Measurements from ENCODE around the gene KIAA0408. TPM values are rescaled to one million over a fixed set of nuclear protein-coding genes. Genes with fewer than 3 reads are reported as not detected.
"Not testable (repeated sequence)": the region's sequence is repeated elsewhere in the genome, so short reads cannot be mapped to it uniquely, and the experiment has no call there.

The KIAA0408 gene
- total and polyA plus RNA-seq, 4 experiments from 2014 or later, result 1.8 to 6.9 (median 6.8) TPM; not detected in 1

DNA sequence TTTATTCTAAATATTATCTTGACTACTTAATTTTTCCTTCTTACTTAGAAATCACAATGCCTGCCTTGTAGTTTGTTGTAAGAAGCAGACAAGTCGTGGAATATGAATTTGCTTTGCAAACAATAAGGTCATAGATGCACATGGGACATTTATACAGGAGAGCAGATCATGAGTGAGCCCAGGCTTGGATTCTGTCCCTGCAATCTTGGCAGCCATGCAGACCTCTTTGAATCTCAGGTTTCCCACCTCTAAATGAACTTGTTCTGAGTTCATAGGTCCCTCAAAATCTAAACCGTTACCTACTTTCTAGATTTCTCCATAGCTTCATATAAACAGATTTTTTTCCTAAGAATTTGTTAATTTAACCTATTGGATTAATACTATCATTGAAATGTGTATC, 19.5 kb downstream of the KIAA0408 start:
- Histone ChIP-seq H3K27ac (ENCODE audit: low read depth, low read length) (no peak overlapping the region), H3K36me3 (ENCODE audit: insufficient read depth, low read length) (no peaks in the 10 kb centered on the region), H3K9me3 (ENCODE audit: control insufficient read depth in 1 of 2, low read length in 2 of 2) (no peaks in the 10 kb centered on the region), H3K27me3 (ENCODE audit: insufficient read depth, low read length) (no peaks in the 10 kb centered on the region), H3K4me1 (ENCODE audit: insufficient read depth, low read length) (no peaks in the 10 kb centered on the region), H3K4me3 (ENCODE audit: low read length in 2 of 2) (no peak overlapping the region)
- H3K4me1 Mint-ChIP-seq, result no peaks in the 10 kb centered on the region
- H3K27ac Mint-ChIP-seq, result no peak overlapping the region
- CTCF ChIA-PET (ENCODE audit: partially characterized antibody), result interaction anchor here (1.4 kb wide), 1 partner anchor 8 kb away, joined by 3 read pairs; no protein-coding TSS in a partner anchor
- peaks cover 0 to 7% of the 10 kb centered on the region in 2 donors for H3K36me3 Mint-ChIP-seq
- intact Hi-C loops (cut with micrococcal nuclease), result no loop called here
- no peak overlapping the region for H3K4me3 Mint-ChIP-seq
- peaks cover 2 to 4% of the 10 kb centered on the region in 2 donors for H3K27me3 Mint-ChIP-seq
- POLR2A ChIA-PET (ENCODE audit: partially characterized antibody), result no interaction called here
- DNase-seq, result no peak
- H3K9me3 Mint-ChIP-seq, result no peaks in the 10 kb centered on the region

DNA sequence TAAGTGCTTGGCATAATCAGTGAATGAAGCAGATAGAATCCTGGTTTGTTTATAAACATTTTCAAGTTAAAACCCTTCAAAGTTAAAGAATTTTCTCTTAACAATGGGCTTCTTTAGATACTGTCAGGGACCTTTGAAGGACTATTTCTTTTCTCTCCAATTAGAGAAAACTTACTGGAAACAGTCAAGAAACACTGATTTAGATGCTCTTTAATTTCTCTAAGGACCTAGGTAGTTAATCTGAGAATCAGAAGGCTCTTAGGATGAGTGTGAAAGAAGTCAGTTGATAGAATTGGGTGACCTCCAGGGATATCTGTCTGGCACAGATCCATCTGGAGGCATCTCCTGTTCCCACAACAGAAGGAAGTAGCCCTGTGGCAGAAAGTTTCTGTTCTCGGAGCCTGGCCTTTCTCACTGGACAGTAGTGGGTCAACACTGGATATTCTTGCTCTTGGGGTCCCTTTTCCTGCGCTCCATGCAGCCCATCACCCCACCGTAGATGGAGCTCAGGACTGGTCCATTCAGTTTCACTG, 22.5 kb downstream of the KIAA0408 start:
- intact Hi-C loops (cut with micrococcal nuclease), result no loop called here
- H3K4me3 Mint-ChIP-seq, result no peak overlapping the region
- Histone ChIP-seq H3K4me3 (ENCODE audit: low read length in 2 of 2) (no peak overlapping the region), H3K36me3 (ENCODE audit: insufficient read depth, low read length) (no peaks in the 10 kb centered on the region), H3K27me3 (ENCODE audit: insufficient read depth, low read length) (no peaks in the 10 kb centered on the region), H3K27ac (ENCODE audit: low read depth, low read length) (no peak overlapping the region), H3K9me3 (ENCODE audit: control insufficient read depth in 1 of 2, low read length in 2 of 2) (no peaks in the 10 kb centered on the region), H3K4me1 (ENCODE audit: insufficient read depth, low read length) (no peaks in the 10 kb centered on the region)
- H3K4me1 Mint-ChIP-seq, result no peaks in the 10 kb centered on the region
- ChIA-PET POLR2A (ENCODE audit: partially characterized antibody) (no interaction called here), CTCF (ENCODE audit: partially characterized antibody) (no interaction called here)
- H3K27me3 Mint-ChIP-seq, result peaks cover 2 to 4% of the 10 kb centered on the region in 2 donors
- no peak for DNase-seq
- no peak overlapping the region for H3K27ac Mint-ChIP-seq
- no peaks in the 10 kb centered on the region for H3K36me3 Mint-ChIP-seq
- no peaks in the 10 kb centered on the region for H3K9me3 Mint-ChIP-seq

- peaks cover 2 to 4% of the 10 kb centered on the region in 2 donors for H3K27me3 Mint-ChIP-seq
- no peaks in the 10 kb centered on the region for H3K36me3 ChIP-seq (ENCODE audit: insufficient read depth, low read length)
- no peak overlapping the region for H3K4me3 ChIP-seq (ENCODE audit: low read length in 2 of 2)
- ChIA-PET POLR2A (ENCODE audit: partially characterized antibody) (no interaction called here), CTCF (ENCODE audit: partially characterized antibody) (no interaction called here)
- no peaks in the 10 kb centered on the region for H3K27me3 ChIP-seq (ENCODE audit: insufficient read depth, low read length)
- H3K4me1 ChIP-seq (ENCODE audit: insufficient read depth, low read length), result no peaks in the 10 kb centered on the region
- H3K27ac ChIP-seq (ENCODE audit: low read depth, low read length), result no peak overlapping the region
- no peak overlapping the region for H3K4me3 Mint-ChIP-seq
- intact Hi-C loops (cut with micrococcal nuclease), result no loop called here
- H3K9me3 Mint-ChIP-seq, result no peaks in the 10 kb centered on the region
- no peaks in the 10 kb centered on the region for H3K36me3 Mint-ChIP-seq
- no peaks in the 10 kb centered on the region for H3K4me1 Mint-ChIP-seq
- peak overlapping the region in 1 of 7 donors; percentile 43 for H3K27ac Mint-ChIP-seq
- H3K9me3 ChIP-seq (ENCODE audit: control insufficient read depth in 1 of 2, low read length in 2 of 2), result no peaks in the 10 kb centered on the region
- DNase-seq, result no peak
Measured at GRCh38 chr6:127435626-127436220, 23.5 kb downstream of the KIAA0408 start.

DNA sequence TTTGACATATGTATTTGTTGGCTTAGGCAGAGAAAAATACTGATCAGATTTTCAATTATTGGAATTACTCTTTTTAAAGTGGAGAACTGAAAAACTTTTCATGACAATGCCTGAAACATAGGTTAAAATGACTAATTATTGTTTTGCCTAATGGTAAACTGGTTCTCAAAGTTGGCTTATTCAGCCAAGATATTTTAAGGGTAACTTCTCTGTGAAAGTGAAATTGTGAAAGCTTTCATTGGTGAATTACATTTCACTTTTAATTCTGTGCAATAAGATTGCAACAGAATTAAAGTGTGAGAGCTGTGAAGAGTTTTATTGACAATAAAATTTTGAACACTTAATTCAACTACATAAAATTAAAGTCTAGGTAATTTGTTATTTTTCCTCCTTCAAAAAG, 24.5 kb downstream of the KIAA0408 start:
- Mint-ChIP-seq H3K36me3 (no peaks in the 10 kb centered on the region), H3K27me3 (peaks cover 2 to 4% of the 10 kb centered on the region in 2 donors), H3K27ac (no peak overlapping the region), H3K4me1 (no peaks in the 10 kb centered on the region), H3K9me3 (peaks cover 0 to 7% (median 0%) of the 10 kb centered on the region in 8 donors), H3K4me3 (no peak overlapping the region)
- DNase-seq, result no peak
- Histone ChIP-seq H3K27ac (ENCODE audit: low read depth, low read length) (no peak overlapping the region), H3K4me1 (ENCODE audit: insufficient read depth, low read length) (no peaks in the 10 kb centered on the region), H3K9me3 (ENCODE audit: control insufficient read depth in 1 of 2, low read length in 2 of 2) (no peaks in the 10 kb centered on the region), H3K27me3 (ENCODE audit: insufficient read depth, low read length) (no peaks in the 10 kb centered on the region), H3K4me3 (ENCODE audit: low read length in 2 of 2) (no peak overlapping the region), H3K36me3 (ENCODE audit: insufficient read depth, low read length) (no peaks in the 10 kb centered on the region)
- ChIA-PET POLR2A (ENCODE audit: partially characterized antibody) (no interaction called here), CTCF (ENCODE audit: partially characterized antibody) (no interaction called here)
- intact Hi-C loops (cut with micrococcal nuclease), result no loop called here

GRCh38 chr6:127428562-127428961, 30.6 kb downstream of the KIAA0408 start:
- H3K4me3 ChIP-seq (ENCODE audit: low read length in 2 of 2); H3K27me3 ChIP-seq (ENCODE audit: insufficient read depth, low read length); H3K36me3 ChIP-seq (ENCODE audit: insufficient read depth, low read length); H3K27ac ChIP-seq (ENCODE audit: low read depth, low read length); H3K4me1 ChIP-seq (ENCODE audit: insufficient read depth, low read length); H3K36me3 Mint-ChIP-seq; H3K27ac Mint-ChIP-seq; POLR2A ChIA-PET (ENCODE audit: partially characterized antibody); H3K4me1 Mint-ChIP-seq; DNase-seq; intact Hi-C loops (cut with micrococcal nuclease); H3K27me3 Mint-ChIP-seq; H3K9me3 ChIP-seq (ENCODE audit: control insufficient read depth in 1 of 2, low read length in 2 of 2); H3K4me3 Mint-ChIP-seq: not testable (repeated sequence)
- CTCF ChIA-PET (ENCODE audit: partially characterized antibody), result interaction anchor here (1.8 kb wide), 1 partner anchor 8 kb away, joined by 4 read pairs; no protein-coding TSS in a partner anchor
- H3K9me3 Mint-ChIP-seq, result peaks cover 0 to 18% (median 1%) of the 10 kb centered on the region in 8 donors

DNA sequence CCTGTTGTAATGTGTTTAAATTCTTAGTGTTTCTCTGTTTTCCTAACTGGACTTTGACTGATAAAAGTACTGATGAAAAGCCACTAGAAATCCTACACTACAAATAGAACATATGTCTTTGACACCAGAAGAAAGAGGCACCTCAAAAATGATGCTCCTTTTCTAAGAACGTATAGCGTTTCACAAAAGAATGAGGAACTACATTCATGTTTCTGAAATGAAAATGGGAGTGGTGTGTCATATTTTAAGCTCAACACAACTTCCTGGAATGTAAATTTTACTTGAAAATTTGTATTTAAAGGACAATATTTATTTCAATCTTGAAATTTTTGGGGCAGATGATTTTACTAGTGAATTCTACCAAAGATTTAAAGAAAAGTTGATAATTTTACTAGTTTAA, 35.3 kb downstream of the KIAA0408 start:
- CTCF ChIA-PET (ENCODE audit: partially characterized antibody), result interaction anchor here (0.8 kb wide), 1 partner anchor 93 kb away, joined by 3 read pairs; no protein-coding TSS in a partner anchor
- Mint-ChIP-seq H3K36me3 (no peaks in the 10 kb centered on the region), H3K27ac (no peak overlapping the region), H3K4me3 (no peak overlapping the region), H3K9me3 (peaks cover 0 to 9% (median 1%) of the 10 kb centered on the region in 8 donors), H3K4me1 (peaks cover 5 to 7% (median 6%) of the 10 kb centered on the region in 4 donors), H3K27me3 (peaks cover 0 to 2% of the 10 kb centered on the region in 2 donors)
- no peaks in the 10 kb centered on the region for H3K27me3 ChIP-seq (ENCODE audit: insufficient read depth, low read length)
- no peaks in the 10 kb centered on the region for H3K9me3 ChIP-seq (ENCODE audit: control insufficient read depth in 1 of 2, low read length in 2 of 2)
- no peaks in the 10 kb centered on the region for H3K36me3 ChIP-seq (ENCODE audit: insufficient read depth, low read length)
- DNase-seq, result no peak
- intact Hi-C loops (cut with micrococcal nuclease), result no loop called here
- H3K27ac ChIP-seq (ENCODE audit: low read depth, low read length), result no peak overlapping the region
- POLR2A ChIA-PET (ENCODE audit: partially characterized antibody), result no interaction called here
- H3K4me3 ChIP-seq (ENCODE audit: low read length in 2 of 2), result no peak overlapping the region
- H3K4me1 ChIP-seq (ENCODE audit: insufficient read depth, low read length), result no peaks in the 10 kb centered on the region

DNA sequence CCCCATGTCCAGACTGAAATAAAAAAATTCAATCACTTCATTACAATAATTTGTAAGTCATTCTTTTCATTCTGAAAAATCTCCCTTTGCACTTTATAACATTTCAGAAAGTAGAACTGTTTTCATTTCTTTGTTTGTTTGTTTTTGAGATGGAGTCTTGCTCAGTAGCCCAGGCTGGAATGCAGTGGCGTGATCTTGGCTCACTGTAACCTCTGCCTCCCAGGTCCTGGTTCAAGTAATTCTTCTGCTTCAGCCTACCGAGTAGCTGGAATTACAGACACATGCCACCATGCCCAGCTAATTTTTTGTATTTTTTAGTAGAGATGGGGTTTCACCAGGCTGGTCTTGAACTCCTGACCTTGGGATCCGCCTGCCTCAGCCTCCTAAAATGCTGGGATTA, 38.0 kb downstream of the KIAA0408 start:
- H3K27ac ChIP-seq (ENCODE audit: low read depth, low read length); H3K4me3 Mint-ChIP-seq; DNase-seq; H3K27me3 ChIP-seq (ENCODE audit: insufficient read depth, low read length); H3K27ac Mint-ChIP-seq; H3K36me3 ChIP-seq (ENCODE audit: insufficient read depth, low read length); POLR2A ChIA-PET (ENCODE audit: partially characterized antibody); H3K9me3 Mint-ChIP-seq; H3K27me3 Mint-ChIP-seq; H3K4me3 ChIP-seq (ENCODE audit: low read length in 2 of 2); H3K36me3 Mint-ChIP-seq; H3K9me3 ChIP-seq (ENCODE audit: control insufficient read depth in 1 of 2, low read length in 2 of 2); H3K4me1 ChIP-seq (ENCODE audit: insufficient read depth, low read length); H3K4me1 Mint-ChIP-seq: not testable (repeated sequence)
- CTCF ChIA-PET (ENCODE audit: partially characterized antibody), result interaction anchor here (0.7 to 4.0 kb wide), 6 partner anchors 8 to 124 kb away, joined by 3 to 60 read pairs (median 4); no protein-coding TSS in a partner anchor
- intact Hi-C loops (cut with micrococcal nuclease), result loop anchor here (2.0 kb wide), 1 partner anchor 78 kb away; the partner anchor contains the start of gene ECHDC1

Data from CD4-positive, alpha-beta memory T cell (primary cell).